Measurements from ENCODE around the gene FHIT. TPM values are rescaled to one million over a fixed set of nuclear protein-coding genes. Genes with fewer than 3 reads are reported as not detected.

Gene FHIT
- polyA plus RNA-seq, 1 of the 3 experiments (the other 2 are of a cell fraction): 0.41 TPM

DNA sequence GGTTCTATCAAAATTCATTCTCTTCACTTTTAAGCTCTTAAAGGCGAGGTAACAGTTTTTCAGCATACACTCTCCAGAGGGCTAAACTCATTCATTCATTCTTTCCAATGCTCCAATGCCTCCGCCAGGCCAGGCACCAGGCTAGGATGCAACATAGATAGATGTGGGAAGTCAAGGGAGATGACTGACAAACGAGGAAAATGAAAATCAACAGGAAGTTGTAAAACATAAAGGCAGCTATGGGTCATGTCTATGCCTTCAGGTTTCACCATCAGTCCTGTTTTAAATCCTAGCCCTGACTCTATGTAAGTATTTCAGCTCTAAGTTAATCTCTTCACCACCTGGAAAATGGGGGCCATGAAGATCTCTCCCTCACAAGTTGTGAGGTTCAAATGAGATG, 797.9 kb downstream of the FHIT start:
- WGBS (ENCODE audit: low lambda C conversion rate): 29% methylated on average over 3 of the region's 3 CpGs
- ChIA-PET POLR2A (no interaction called here), CTCF (no interaction called here)
- Histone ChIP-seq H3K79me2 (ENCODE audit: insufficient read depth) (no peaks in the 10 kb centered on the region), H3K4me2 (no peak overlapping the region), H4K20me1 (ENCODE audit: insufficient read depth) (no peaks in the 10 kb centered on the region), H3K4me1 (ENCODE audit: control insufficient read depth in 1 of 2, insufficient read depth in 2 of 2, low read depth in 1 of 2, low read length in 1 of 2) (no peaks in the 10 kb centered on the region), H3K36me3 (replicated peaks in 1 of 2; ENCODE audit: control insufficient read depth in 1 of 2, insufficient read depth in 2 of 2, low read length in 1 of 2) (no peaks in the 10 kb centered on the region), H3K9me3 (no peaks in the 10 kb centered on the region), H2AFZ (ENCODE audit: low read depth) (no peak overlapping the region), H3K27ac (ENCODE audit: low read depth in 2 of 2, low read length in 1 of 2) (no peak overlapping the region), H3K4me3 (ENCODE audit: low read depth in 2 of 2, low read length in 1 of 2) (no peak overlapping the region), H3K9ac (no peak overlapping the region), H3F3A (replicated peaks; ENCODE audit: insufficient read depth) (no peaks in the 10 kb centered on the region), H3K27me3 (ENCODE audit: insufficient read depth) (no peaks in the 10 kb centered on the region), H3K9me2 (no peaks in the 10 kb centered on the region; the same call in 1 of the 2 replicates)
- TF ChIP-seq, protein P1, sequence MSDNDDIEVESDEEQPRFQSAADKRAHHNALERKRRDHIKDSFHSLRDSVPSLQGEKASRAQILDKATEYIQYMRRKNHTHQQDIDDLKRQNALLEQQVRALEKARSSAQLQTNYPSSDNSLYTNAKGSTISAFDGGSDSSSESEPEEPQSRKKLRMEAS (IDR thresholded peaks at IDR 0.05; ENCODE audit: low read depth): no peak
- TF ChIP-seq TCF12 (IDR thresholded peaks at IDR 0.05): no peak
- no peak for TF ChIP-seq RFX5 (IDR thresholded peaks at IDR 0.05; ENCODE audit: low read length)
- TF ChIP-seq YY1 (IDR thresholded peaks at IDR 0.05; ENCODE audit: low read depth): no peak
- TF ChIP-seq SMC3 (IDR thresholded peaks at IDR 0.05; ENCODE audit: low read depth, low read length): no peak
- TF ChIP-seq MEF2A (IDR thresholded peaks at IDR 0.05; ENCODE audit: borderline replicate concordance, low read depth): no peak
- TF ChIP-seq, protein P2, sequence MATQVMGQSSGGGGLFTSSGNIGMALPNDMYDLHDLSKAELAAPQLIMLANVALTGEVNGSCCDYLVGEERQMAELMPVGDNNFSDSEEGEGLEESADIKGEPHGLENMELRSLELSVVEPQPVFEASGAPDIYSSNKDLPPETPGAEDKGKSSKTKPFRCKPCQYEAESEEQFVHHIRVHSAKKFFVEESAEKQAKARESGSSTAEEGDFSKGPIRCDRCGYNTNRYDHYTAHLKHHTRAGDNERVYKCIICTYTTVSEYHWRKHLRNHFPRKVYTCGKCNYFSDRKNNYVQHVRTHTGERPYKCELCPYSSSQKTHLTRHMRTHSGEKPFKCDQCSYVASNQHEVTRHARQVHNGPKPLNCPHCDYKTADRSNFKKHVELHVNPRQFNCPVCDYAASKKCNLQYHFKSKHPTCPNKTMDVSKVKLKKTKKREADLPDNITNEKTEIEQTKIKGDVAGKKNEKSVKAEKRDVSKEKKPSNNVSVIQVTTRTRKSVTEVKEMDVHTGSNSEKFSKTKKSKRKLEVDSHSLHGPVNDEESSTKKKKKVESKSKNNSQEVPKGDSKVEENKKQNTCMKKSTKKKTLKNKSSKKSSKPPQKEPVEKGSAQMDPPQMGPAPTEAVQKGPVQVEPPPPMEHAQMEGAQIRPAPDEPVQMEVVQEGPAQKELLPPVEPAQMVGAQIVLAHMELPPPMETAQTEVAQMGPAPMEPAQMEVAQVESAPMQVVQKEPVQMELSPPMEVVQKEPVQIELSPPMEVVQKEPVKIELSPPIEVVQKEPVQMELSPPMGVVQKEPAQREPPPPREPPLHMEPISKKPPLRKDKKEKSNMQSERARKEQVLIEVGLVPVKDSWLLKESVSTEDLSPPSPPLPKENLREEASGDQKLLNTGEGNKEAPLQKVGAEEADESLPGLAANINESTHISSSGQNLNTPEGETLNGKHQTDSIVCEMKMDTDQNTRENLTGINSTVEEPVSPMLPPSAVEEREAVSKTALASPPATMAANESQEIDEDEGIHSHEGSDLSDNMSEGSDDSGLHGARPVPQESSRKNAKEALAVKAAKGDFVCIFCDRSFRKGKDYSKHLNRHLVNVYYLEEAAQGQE (IDR thresholded peaks at IDR 0.05; ENCODE audit: low read depth, low read length): no peak
- TF ChIP-seq, protein P3, sequence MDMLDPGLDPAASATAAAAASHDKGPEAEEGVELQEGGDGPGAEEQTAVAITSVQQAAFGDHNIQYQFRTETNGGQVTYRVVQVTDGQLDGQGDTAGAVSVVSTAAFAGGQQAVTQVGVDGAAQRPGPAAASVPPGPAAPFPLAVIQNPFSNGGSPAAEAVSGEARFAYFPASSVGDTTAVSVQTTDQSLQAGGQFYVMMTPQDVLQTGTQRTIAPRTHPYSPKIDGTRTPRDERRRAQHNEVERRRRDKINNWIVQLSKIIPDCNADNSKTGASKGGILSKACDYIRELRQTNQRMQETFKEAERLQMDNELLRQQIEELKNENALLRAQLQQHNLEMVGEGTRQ (IDR thresholded peaks at IDR 0.05; ENCODE audit: borderline replicate concordance, low read depth, low read length): no peak
- TF ChIP-seq FOXJ3 (CRISPR knock-in tag; IDR thresholded peaks at IDR 0.05): no peak
- TF ChIP-seq EZH2phosphoT487 (IDR thresholded peaks at IDR 0.05; ENCODE audit: borderline replicate concordance, low read depth): no peak
- no peak for TF ChIP-seq FOSL2 (IDR thresholded peaks at IDR 0.05; ENCODE audit: borderline replicate concordance, low read depth)
- no peak for TF ChIP-seq RCOR1 (IDR thresholded peaks at IDR 0.05; ENCODE audit: low read length)
- TF ChIP-seq, protein P4, sequence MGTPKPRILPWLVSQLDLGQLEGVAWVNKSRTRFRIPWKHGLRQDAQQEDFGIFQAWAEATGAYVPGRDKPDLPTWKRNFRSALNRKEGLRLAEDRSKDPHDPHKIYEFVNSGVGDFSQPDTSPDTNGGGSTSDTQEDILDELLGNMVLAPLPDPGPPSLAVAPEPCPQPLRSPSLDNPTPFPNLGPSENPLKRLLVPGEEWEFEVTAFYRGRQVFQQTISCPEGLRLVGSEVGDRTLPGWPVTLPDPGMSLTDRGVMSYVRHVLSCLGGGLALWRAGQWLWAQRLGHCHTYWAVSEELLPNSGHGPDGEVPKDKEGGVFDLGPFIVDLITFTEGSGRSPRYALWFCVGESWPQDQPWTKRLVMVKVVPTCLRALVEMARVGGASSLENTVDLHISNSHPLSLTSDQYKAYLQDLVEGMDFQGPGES (IDR thresholded peaks at IDR 0.05; ENCODE audit: low read depth, low read length): no peak
- TF ChIP-seq NRF1 (IDR thresholded peaks at IDR 0.05; ENCODE audit: low read depth, low read length): no peak
- DNase-seq: no peak
